ENCODE data around the gene THAP11.
A peak's percentile ranks its signal among the peaks of the same experiment; 100 is the strongest.

The THAP11 gene

GRCh38 chr16:67864594-67864993, 22.5 kb downstream of the THAP11 start:
- DNase-seq: no peak

GRCh38 chr16:67865318-67865717, 23.2 kb downstream of the THAP11 start:
- peak; percentile 11 for DNase-seq

DNA sequence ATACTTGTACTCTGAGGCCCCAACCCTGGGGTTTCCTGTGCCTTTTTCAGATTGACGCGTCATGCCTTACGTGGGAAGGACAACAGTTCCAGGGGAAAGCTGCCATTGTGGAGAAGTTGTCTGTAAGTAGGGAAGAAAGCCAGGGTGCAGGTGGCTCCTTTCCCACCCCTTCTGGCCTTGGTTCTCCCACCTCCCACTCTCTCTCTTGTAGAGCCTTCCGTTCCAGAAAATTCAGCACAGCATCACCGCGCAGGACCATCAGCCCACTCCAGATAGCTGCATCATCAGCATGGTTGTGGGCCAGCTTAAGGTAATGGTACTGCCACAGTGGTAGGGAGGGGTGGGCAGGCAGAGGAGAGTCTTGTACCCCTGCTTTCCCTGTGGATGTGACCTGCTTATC, 26.2 kb downstream of the THAP11 start:
- DNase-seq: no peak

- DNase-seq: no peak
Measured at GRCh38 chr16:67869653-67870052, 27.5 kb downstream of the THAP11 start.

- DNase-seq: no peak
Measured at GRCh38 chr16:67871256-67871655, 29.1 kb downstream of the THAP11 start.

DNA sequence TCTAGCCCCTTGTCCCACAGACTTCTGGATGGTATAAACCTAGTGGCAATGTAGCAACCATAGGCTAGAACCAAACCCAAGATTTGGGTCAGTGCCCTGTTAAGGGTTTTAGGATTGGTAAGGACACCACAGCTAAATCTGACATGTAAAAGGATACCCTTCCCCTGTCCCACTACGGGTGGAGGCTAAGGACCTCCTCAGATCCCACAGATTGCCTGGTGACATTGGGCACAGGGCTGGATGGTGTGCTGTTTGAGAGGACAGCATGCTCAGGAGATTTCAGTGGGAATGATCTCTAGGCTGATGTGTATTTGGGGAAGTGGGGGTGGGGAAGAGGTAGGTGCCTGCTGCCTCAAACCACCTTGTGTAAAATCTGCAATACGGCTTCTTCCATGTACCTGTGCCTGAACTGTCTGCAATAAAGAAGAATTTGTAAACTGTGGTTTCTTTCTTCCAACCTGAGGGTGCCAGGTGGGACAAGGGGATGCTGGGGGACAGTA, 30.1 kb downstream of the THAP11 start:
- no peak for DNase-seq

DNA sequence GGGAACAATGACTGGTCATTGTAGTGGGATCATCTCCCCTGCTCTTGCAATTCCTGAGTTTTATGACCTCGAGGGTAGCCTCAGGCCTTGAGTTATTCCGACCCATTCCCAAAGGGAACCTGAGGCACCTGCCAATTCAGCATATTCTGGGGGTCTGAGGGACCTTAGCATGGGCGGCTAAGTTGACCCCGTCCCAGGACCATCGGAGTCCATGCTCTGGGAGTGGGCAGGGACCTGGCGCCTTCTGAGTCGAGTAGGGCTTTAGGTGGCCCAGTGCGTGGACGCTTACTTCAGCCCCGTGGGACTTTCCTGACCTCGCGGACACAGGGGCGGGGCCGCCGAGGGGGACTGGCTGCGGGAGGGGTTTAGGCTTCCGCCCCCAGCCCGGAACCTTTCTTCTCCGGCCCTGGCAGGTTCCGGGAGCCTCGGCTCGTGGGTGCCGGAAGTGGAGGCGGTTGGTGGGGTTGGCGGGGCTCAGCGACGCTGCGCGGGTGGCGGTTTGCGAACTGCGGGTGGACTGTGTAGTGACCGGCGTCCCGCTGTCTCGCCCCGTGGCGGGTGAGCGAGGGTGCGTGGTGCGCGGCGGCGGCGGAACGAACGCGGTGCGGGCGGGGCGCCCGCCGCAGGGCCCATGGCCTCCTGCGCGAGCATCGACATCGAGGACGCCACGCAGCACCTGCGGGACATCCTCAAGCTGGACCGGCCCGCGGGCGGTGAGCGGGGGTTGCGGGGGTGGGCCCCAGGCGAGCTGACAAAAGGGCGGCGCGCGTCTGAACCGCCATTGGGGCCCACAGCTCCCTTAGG, 30.7 kb downstream of the THAP11 start, which contains the start of gene EDC4:
Gene EDC4, plus strand, starts transcription at position 422 of the 804 bp plus-strand sequence. Its CDS starts 210 bp downstream, at position 632.
- peak; percentile 63 to 69 for DNase-seq

- no peak for DNase-seq
Measured at GRCh38 chr16:67873435-67874370, 31.6 kb downstream of the THAP11 start.

- DNase-seq: no peak
Measured at GRCh38 chr16:67874372-67874771, 32.3 kb downstream of the THAP11 start.

DNA sequence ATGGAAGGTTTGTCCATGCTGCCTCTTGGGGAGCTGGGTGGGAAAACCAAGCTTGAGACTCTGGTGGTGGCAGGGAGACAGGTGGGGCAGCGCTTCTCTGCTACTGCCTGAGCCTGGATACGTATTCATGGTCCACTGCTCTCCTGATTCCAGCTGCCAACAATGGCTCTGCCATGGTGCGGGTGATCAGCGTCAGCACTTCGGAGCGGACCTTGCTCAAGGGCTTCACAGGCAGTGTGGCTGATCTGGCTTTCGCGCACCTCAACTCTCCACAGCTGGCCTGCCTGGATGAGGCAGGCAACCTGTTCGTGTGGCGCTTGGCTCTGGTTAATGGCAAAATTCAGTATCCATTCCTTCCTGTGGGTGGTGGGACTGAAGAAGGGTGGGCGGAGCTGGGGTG, 34.9 kb downstream of the THAP11 start:
- no peak for DNase-seq

- DNase-seq: no peak
Measured at GRCh38 chr16:67878232-67878631, 36.1 kb downstream of the THAP11 start.

GRCh38 chr16:67878846-67879245, 36.7 kb downstream of the THAP11 start:
- DNase-seq: no peak

DNA sequence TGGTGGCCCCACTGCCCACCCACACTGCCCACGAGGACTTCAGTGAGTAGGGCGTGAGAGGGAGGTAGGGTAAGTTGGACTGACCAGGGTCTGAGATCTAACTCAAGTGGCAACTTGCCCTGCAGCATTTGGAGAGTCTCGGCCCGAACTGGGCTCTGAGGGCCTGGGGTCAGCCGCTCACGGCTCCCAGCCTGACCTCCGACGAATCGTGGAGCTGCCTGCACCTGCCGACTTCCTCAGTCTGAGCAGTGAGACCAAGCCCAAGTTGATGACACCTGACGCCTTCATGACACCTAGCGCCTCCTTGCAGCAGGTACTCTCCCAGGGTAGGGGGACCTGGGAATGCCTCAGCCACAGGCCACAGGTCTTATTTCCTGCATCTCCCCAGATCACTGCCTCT, 37.3 kb downstream of the THAP11 start:
- no peak for DNase-seq

DNA sequence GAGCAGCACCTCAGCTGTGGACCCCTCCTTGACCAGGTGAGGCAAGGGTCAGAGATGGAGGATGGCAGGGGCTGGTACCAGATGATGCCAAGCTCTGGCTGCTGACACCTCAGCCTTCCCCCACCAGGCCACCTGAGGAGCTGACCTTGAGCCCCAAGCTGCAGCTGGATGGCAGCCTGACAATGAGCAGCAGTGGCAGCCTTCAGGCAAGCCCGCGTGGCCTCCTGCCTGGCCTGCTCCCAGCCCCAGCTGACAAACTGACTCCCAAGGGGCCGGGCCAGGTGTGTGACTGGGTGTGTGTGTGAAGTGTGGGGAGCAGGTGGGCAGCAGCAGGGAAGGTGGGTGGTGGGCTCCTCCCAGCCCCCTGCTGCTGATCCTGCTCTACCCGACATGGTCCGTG, 37.8 kb downstream of the THAP11 start:
- DNase-seq: no peak

- no peak for DNase-seq
Measured at GRCh38 chr16:67880584-67880983, 38.5 kb downstream of the THAP11 start.

GRCh38 chr16:67881621-67882161, 39.6 kb downstream of the THAP11 start:
- peak; percentile 83 to 84 for DNase-seq

GRCh38 chr16:67882374-67883145, 40.4 kb downstream of the THAP11 start:
- peak; percentile 84 to 89 for DNase-seq

- no peak for DNase-seq
Measured at GRCh38 chr16:67883146-67883871, 41.2 kb downstream of the THAP11 start.

DNA sequence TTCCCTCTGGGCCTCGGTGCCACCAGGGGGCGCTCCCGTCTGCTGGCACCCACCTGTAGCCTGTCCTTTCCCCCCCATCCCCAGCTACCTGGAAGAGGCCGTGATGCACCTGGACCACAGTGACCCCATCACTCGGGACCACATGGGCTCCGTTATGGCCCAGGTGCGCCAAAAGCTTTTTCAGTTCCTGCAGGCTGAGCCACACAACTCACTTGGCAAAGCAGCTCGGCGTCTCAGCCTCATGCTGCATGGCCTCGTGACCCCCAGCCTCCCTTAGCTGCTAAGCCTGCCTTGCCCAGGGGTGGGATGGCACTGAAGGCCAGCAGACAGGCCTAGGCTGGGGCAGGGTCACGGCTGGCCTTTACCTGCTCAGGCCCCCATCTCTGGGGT, 41.7 kb downstream of the THAP11 start:
- DNase-seq: peak; percentile 2 to 39

GRCh38 chr16:67884684-67885083, 42.6 kb downstream of the THAP11 start, which contains the start of gene NRN1L:
Gene NRN1L, plus strand, starts transcription at chr16:67884885. Its CDS starts 19 bp downstream, at chr16:67884904.
- peak; percentile 73 to 87 for DNase-seq

DNA sequence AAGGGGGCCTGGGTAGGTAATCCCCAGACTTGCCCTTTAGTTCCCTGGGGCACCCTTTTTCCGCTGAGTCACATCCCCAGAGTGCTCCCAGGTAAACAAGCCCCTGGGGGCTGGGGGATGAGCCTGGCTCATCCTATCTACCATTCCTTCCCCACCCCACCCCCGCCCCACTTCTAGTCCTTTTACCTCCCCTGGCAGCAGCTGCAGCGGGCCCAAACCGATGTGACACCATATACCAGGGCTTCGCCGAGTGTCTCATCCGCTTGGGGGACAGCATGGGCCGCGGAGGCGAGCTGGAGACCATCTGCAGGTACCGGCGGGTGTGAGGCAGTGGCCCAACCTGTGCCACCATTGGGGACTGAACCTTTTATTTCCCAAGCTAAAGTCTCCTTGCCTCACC, 43.4 kb downstream of the THAP11 start:
- no peak for DNase-seq

- no peak for DNase-seq
Measured at GRCh38 chr16:67885976-67886375, 43.9 kb downstream of the THAP11 start.
